A673 (cell line): ENCODE data around the gene TMEM179. TPM values are rescaled to one million over a fixed set of nuclear protein-coding genes. Genes with fewer than 3 reads are reported as not detected.

Experiments
- BruUV-seq: library from RNA; stranded (reverse); fragments of 400-500 nt; replicated peaks from 2 replicates; lab custom pipeline; 2021; lab: Mats Ljungman, UMichigan
- CTCF ChIA-PET: fragments of 300-600 bp; sonication (Branson Sonifier 250); formaldehyde crosslinking; loops from one replicate; lab custom pipeline; 2022; ENCODE audit warnings: antibody characterized with exemption; lab: Charles Lee
- POLR2A ChIA-PET: fragments of 300-600 bp; sonication (Branson Sonifier 250); formaldehyde crosslinking; loops from one replicate; lab custom pipeline; 2022; ENCODE audit warnings: antibody characterized with exemption; ENCODE audit not compliant: low non-redundant PET; lab: Charles Lee
- DNase-seq: peaks from one replicate; pipeline ENCODE4 v3.0.0-alpha.2; 2015; ENCODE audit warnings: low spot score
- H3K27ac ChIP-seq: fragments of 200-600 bp; sonication (generic); 2 replicates; pipeline ENCODE4 v1.5.1; 2016; ENCODE audit warnings: mixed run types, low read depth, mild to moderate bottlenecking, mixed read lengths, antibody characterized with exemption, low read length; ENCODE audit not compliant: poor library complexity, severe bottlenecking
- H3K27me3 ChIP-seq: fragments of 200-600 bp; sonication (generic); replicated peaks from 2 replicates; pipeline ENCODE4 v1.6.1; 2017; ENCODE audit warnings: mixed run types, low read depth, mild to moderate bottlenecking, mixed read lengths, antibody characterized with exemption, low read length; ENCODE audit not compliant: insufficient read depth, poor library complexity
- H3K36me3 ChIP-seq: fragments of 200-600 bp; sonication (generic); 2 replicates; pipeline ENCODE4 v1.6.1; 2016; ENCODE audit warnings: mixed run types, mild to moderate bottlenecking, mixed read lengths, antibody characterized with exemption, low read length; ENCODE audit not compliant: insufficient read depth, poor library complexity, severe bottlenecking
- H3K4me1 ChIP-seq: fragments of 200-600 bp; sonication (generic); 2 replicates; pipeline ENCODE4 v1.6.1; 2017; ENCODE audit warnings: mixed run types, mild to moderate bottlenecking, mixed read lengths, antibody characterized with exemption, low read length; ENCODE audit not compliant: insufficient read depth, poor library complexity, severe bottlenecking
- H3K4me3 ChIP-seq: fragments of 200-600 bp; sonication (generic); 2 replicates; pipeline ENCODE4 v1.5.1; 2016; ENCODE audit warnings: low read depth, mixed run types, mild to moderate bottlenecking, mixed read lengths, low read length; ENCODE audit not compliant: poor library complexity, severe bottlenecking
- H3K9me3 ChIP-seq: fragments of 200-600 bp; sonication (generic); 2 replicates; pipeline ENCODE4 v1.6.1; 2016; ENCODE audit warnings: mixed run types, low read depth, mild to moderate bottlenecking, mixed read lengths, antibody characterized with exemption, low read length; ENCODE audit not compliant: poor library complexity, severe bottlenecking
- CTCF ChIP-seq: fragments of 300-800, 200-600 bp; sonication (generic); conservative IDR thresholded peaks from 2 replicates; pipeline ENCODE4 v1.5.1; 2017; ENCODE audit warnings: low read depth, mild to moderate bottlenecking, antibody characterized with exemption, low read length, moderate library complexity, mixed read lengths
- EZH2 ChIP-seq: fragments of 200-600 bp; sonication (generic); IDR thresholded peaks from 2 replicates; pipeline ENCODE4 v1.6.1; 2017; ENCODE audit warnings: borderline replicate concordance, low read depth, mild to moderate bottlenecking, mixed read lengths, antibody characterized with exemption, low read length; ENCODE audit not compliant: poor library complexity, severe bottlenecking
- intact Hi-C: fragments of 100-400 bp; cut with micrococcal nuclease; formaldehyde crosslinking; loops from one replicate; pipeline ENCODE4 v1.10.0; 2022; ENCODE audit not compliant: unreplicated experiment
- total RNA-seq: library from RNA; stranded (reverse); gene quantifications from 2 replicates; pipeline ENCODE4 v1.2.3, GENCODE V29; 2021

TMEM179 gene
- total RNA-seq, 1 experiment from 2014 or later, result 0.58 TPM

GRCh38 chr14:104561632-104562495, 42.7 kb downstream of the TMEM179 start:
- Histone ChIP-seq H3K9me3 (no peaks in the 10 kb centered on the region), H3K36me3 (no peaks in the 10 kb centered on the region), H3K27ac (no peak overlapping the region), H3K4me1 (no peaks in the 10 kb centered on the region), H3K4me3 (no peak overlapping the region), H3K27me3 (peaks cover 5% of the 10 kb centered on the region)
- BruUV-seq, result no TSS peak
- ChIA-PET CTCF (no interaction called here), POLR2A (no interaction called here)
- intact Hi-C loops, result loop anchor here (5.0 kb wide), 2 partner anchors 425 to 485 kb away; partner anchors contain the start of gene KIF26A
- DNase-seq, result no peak
- TF ChIP-seq CTCF (no peak), EZH2 (no peak)

GRCh38 chr14:104561124-104561557, 43.4 kb downstream of the TMEM179 start:
- ChIA-PET CTCF (no interaction called here), POLR2A (no interaction called here)
- no peak overlapping the region for H3K27ac ChIP-seq
- TF ChIP-seq EZH2, result no peak
- no peak for TF ChIP-seq CTCF
- no peaks in the 10 kb centered on the region for H3K4me1 ChIP-seq
- BruUV-seq, result no TSS peak
- intact Hi-C loops, result loop anchor here (5.0 kb wide), 2 partner anchors 424 to 484 kb away; partner anchors contain the start of gene KIF26A
- H3K27me3 ChIP-seq, result no peaks in the 10 kb centered on the region
- H3K36me3 ChIP-seq, result no peaks in the 10 kb centered on the region
- no peaks in the 10 kb centered on the region for H3K9me3 ChIP-seq
- no peak for DNase-seq
- H3K4me3 ChIP-seq, result no peak overlapping the region

GRCh38 chr14:104560586-104560945, 44.0 kb downstream of the TMEM179 start:
- no peak overlapping the region for H3K4me3 ChIP-seq
- TF ChIP-seq CTCF, result no peak
- TF ChIP-seq EZH2, result no peak
- no TSS peak for BruUV-seq
- POLR2A ChIA-PET, result no interaction called here
- no peaks in the 10 kb centered on the region for H3K27me3 ChIP-seq
- H3K9me3 ChIP-seq, result no peaks in the 10 kb centered on the region
- H3K36me3 ChIP-seq, result no peaks in the 10 kb centered on the region
- CTCF ChIA-PET, result interaction anchor here (0.9 kb wide), 1 partner anchor 138 kb away, joined by 3 read pairs; no protein-coding TSS in a partner anchor
- no peak overlapping the region for H3K27ac ChIP-seq
- no peak for DNase-seq
- no peaks in the 10 kb centered on the region for H3K4me1 ChIP-seq
- intact Hi-C loops, result loop anchor here (5.0 kb wide), 2 partner anchors 423 to 483 kb away; partner anchors contain the start of gene KIF26A
